NCI-H2107 treated with DMSO at 0.1 percent for 48 hours (cell line): ENCODE measurements around the gene CYP27A1.

Experiments used
- DNase-seq: peaks from one replicate; lab custom pipeline; 2025; ENCODE audit not compliant: unreplicated experiment; lab: John Stamatoyannopoulos, UW

CYP27A1 gene

DNA sequence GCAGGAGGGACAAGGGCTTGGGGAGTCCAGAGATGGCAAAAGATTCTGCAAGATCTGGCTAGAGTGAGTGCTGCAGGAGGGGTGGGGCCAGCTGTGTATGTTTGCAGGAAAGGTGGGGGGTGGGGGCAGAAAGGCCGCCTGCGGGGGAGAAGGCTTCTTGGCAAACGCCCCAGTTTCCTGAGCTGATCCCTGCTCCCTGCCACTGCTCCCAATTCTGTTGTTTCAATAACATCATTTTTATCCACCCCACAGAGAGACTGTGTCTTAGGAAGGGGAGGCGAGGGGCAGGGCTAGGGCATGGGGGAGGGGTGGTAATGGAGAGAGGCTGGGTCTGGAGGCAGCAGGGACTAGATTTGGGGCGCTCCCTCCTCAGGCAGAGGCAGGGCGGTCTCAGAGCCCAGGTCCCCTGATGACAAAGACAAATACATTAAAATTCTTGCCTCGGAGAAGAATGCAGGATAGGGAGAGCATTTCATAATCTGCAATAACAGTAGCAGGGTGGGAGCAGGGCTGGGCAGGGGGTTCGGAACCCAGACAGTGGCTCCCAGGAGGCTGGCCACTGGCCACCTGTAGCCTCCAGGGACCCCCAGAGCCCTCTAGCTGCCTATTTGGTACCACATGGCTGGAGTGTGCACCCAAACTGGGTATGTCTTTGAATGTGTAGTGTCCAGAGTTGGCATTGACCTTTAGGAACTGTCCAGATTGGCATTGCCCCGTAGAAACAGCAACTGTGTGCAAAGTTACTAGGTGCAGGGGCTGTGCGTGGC lies 75.6 kb downstream of the CYP27A1 start:
- no peak for DNase-seq

DNA sequence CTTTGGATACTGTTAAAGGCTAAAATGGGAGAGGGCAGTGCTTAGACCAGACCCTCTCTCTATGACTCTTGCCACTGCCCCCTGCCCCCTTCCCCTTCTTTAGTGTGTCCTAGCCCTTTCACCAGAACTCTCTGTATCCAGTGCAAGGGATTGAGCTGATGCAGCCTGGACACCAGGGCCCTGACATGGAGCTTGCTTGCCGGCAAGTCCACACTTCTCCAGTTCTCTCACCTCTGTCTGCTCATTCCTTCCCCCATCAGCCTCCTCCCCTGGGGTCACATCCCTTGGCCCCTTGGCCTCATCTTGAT lies 76.1 kb downstream of the CYP27A1 start:
- DNase-seq: no peak

DNA sequence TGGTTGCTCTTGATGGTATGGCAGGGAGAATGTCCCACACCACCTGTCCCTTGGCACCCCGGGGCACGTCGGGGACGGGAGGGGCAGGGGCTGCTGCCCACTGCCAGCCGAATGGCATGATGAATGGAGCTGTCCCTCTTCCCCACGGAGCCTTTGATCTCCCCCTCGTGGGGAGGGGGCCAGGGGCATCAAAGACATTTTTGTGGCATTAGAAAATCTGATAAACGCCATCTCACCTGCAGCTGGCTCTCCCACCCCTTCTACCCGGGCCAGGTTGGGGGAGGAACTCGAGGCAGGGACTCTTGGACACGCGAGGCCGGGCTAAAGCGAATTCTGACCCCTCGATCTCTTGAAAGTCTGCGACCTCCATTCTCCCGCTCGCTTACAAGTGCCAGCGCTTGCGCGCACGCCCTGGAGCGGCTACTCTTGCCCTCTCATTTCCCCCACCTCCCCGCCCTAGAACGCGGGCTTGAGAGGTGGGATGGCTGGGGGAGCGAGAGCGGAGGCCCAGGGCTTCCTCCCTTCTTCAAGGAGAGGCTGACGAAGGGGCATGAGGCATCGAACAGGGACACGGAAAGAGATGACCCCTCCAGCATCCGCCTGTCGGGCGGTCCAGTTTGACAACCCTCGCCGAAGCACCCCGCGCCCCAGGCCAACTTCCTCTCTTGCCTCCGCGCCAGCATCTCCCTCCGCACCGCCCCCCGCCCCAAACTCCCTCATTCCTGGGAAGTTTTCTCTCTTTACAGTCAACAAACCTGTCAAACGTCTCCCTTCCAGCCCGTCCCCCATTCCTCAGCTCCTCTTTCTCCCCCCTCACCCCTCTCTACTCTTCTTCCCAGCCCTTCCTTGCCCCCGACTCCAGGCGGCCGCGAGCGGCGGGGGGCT lies 77.0 kb downstream of the CYP27A1 start:
- DNase-seq: no peak

GRCh38 chr2:218859556-218859987 lies 77.6 kb downstream of the CYP27A1 start, which contains the start of gene WNT6:
Gene WNT6 (plus strand): TSS chr2:218859805. CDS start chr2:218860038, 233 bp downstream.
- no peak for DNase-seq

DNA sequence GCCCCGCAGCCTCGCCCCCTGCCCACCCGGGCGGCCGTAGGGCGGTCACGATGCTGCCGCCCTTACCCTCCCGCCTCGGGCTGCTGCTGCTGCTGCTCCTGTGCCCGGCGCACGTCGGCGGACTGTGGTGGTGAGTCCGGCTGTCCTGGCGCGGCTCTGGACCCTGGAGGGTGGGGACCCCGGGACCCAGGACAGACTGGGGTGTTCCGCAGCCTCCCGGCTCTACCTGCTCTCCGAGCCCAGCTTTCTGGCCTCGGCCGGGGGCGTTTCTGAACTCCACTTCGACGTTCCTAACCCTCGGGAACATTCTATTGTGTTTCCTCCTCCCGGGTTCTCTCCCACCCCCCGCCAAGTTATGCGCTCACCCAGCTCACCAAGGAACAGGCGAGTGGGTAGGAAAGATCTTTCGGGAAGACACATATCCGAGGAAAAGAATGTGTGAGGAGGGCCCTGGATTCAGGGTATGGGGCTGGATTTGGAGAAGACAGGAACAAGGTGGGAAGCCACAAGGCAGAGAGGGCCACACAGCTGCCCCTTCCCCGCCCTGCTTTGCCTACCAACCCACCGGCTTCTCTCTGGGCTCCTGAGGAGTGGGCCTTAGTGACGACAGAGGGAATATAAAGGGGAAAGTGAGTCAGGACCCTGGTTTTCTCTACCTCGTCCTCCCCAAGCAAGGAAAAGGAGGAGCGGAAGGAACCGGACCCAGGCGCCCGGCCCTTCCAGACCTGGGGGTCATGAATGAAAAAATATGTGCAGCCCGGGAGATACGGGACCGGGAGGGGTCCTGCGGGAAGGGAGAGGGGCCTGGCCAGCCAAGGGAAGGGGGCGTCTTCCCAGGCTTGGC lies 78.3 kb downstream of the CYP27A1 start:
- no peak for DNase-seq

DNA sequence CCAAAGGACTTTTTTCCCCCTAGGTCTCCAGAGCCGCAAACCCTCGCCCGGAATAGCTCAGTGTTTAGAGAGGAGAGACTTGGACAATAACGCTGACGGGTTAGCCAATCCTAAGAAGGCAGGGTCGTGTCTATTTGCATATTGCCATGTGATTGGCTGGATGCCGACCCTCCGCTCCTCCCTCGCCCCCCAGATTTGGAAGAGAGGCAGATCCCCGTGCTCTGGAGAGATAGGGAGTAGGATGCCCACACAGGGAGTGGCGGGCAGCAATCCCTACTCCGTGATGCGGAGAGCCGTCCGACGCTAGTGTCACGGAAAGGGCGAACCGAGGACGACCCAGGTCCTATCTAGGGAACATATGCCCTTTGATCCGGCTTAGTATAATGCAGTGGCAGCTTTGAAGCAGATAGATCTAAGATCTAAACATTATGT lies 79.0 kb downstream of the CYP27A1 start:
- no peak for DNase-seq

DNA sequence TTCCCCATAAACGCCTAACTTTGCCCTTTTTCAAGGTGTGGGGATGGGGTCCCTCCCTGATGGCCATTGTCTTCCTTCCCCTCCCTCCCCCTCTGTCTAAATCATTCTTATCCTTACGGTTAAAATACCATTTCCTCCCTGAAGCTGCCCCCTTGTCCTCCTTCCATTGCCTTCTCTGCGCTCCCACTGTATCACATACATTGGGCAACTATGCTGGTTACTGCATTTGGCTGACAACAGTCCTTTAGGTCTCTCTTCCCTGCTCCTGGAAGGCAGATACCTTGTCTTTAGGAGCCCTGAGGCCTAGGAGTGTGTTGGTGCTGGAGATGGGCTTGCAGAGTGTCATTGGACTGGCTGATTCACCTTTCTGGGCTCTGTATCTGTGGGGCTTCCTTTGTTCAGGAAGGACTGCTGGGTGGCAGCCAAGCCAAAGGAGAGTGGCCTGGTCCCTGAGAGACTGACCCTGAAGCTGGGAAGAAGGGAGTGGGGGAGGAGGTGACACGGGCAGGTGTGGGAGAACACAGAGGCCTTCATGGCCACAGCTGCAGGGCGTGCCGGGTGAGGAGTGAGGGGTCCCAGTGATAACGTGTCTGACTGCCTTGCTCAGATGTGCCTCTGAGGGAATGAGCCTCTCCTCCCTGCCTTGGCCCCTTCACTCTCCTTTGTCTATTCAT lies 79.8 kb downstream of the CYP27A1 start:
- no peak for DNase-seq

- DNase-seq: no peak
Observed at GRCh38 chr2:218863021-218863520, 81.1 kb downstream of the CYP27A1 start.
